GM18505 (cell line): ENCODE data around the gene ZWILCH.
"Not testable (repeated sequence)": the region's sequence is repeated elsewhere in the genome, so short reads cannot be mapped to it uniquely, and the experiment has no call there.

Experiments
- ATAC-seq: cut with Tn5 transposase; IDR thresholded peaks from one replicate; pipeline ENCODE4 v1.9.1; 2021; ENCODE audit not compliant: unreplicated experiment
- POLR2A ChIP-seq: IDR thresholded peaks from 4 replicates; pipeline ENCODE4 v1.6.1; 2011; ENCODE audit warnings: borderline replicate concordance; ENCODE audit not compliant: insufficient read depth, insufficient read length; ENCODE audit errors: extremely low read depth

ZWILCH gene

GRCh38 chr15:66587020-66587419 lies 81.9 kb downstream of the ZWILCH start:
- TF ChIP-seq POLR2A: no peak
- ATAC-seq: no peak

- ATAC-seq: no peak
- TF ChIP-seq POLR2A: no peak
Measured at GRCh38 chr15:66587749-66588148, 82.6 kb downstream of the ZWILCH start.

GRCh38 chr15:66588537-66588936 lies 83.4 kb downstream of the ZWILCH start:
- no peak for TF ChIP-seq POLR2A
- ATAC-seq: no peak

GRCh38 chr15:66588971-66589370 lies 83.8 kb downstream of the ZWILCH start:
- no peak for TF ChIP-seq POLR2A
- ATAC-seq: no peak

- ATAC-seq: not testable (repeated sequence)
Measured at GRCh38 chr15:66589429-66589828, 84.3 kb downstream of the ZWILCH start.

GRCh38 chr15:66590435-66590834 lies 85.3 kb downstream of the ZWILCH start:
- no peak for TF ChIP-seq POLR2A
- no peak for ATAC-seq

GRCh38 chr15:66591322-66591862 lies 86.3 kb downstream of the ZWILCH start:
- no peak for TF ChIP-seq POLR2A
- ATAC-seq: no peak

- no peak for ATAC-seq
- TF ChIP-seq POLR2A: no peak
Measured at GRCh38 chr15:66592505-66593218, 87.5 kb downstream of the ZWILCH start.

- ATAC-seq: no peak
Measured at GRCh38 chr15:66593219-66593780, 88.2 kb downstream of the ZWILCH start.

GRCh38 chr15:66594344-66594743 lies 89.2 kb downstream of the ZWILCH start:
- no peak for TF ChIP-seq POLR2A
- ATAC-seq: no peak

More at GRCh38 chr15:66593219-66593780, 88.2 kb downstream of the ZWILCH start:
- TF ChIP-seq POLR2A: no peak

- no peak for ATAC-seq
- no peak for TF ChIP-seq POLR2A
Measured at GRCh38 chr15:66594836-66595235, 89.7 kb downstream of the ZWILCH start.

GRCh38 chr15:66595332-66595731 lies 90.2 kb downstream of the ZWILCH start:
- ATAC-seq: no peak
- no peak for TF ChIP-seq POLR2A

GRCh38 chr15:66595931-66596545 lies 90.9 kb downstream of the ZWILCH start:
- no peak for ATAC-seq
- TF ChIP-seq POLR2A: no peak
